A549 treated with CORT108297 at 1 μM for 4 hours (cell line): ENCODE measurements around the gene CBX7. TPM values are rescaled to one million over a fixed set of nuclear protein-coding genes. Genes with fewer than 3 reads are reported as not detected.

Experiments used
- total RNA-seq: library from RNA; stranded (reverse); fragments of 200-300 nt; extraction: Qiagen RNA extraction; gene quantifications from 5 replicates; pipeline ENCODE4 v1.2.3, GENCODE V29; 2022

CBX7 gene
- total RNA-seq: 1.2 to 1.6 TPM (median 1.3 TPM) in 5 replicates

GRCh38 chr22:39152511-39153219 is at the start of gene CBX7:
CBX7 (minus strand) TSS chr22:39152680; CDS start chr22:39152444, 236 bp downstream.

GRCh38 chr22:39097098-39098020 is 55.1 kb downstream of the CBX7 start, which contains the start of gene APOBEC3H:
APOBEC3H (plus strand) TSS chr22:39097244; CDS start chr22:39100279, 3,035 bp downstream.

Other genes starting within 250 kb of the CBX7 start
- gene APOBEC3A, start 195.1 kb downstream of the CBX7 start, total RNA-seq: not detected in 5 replicates
- 27.4 to 32.1 TPM (median 30.0 TPM) in 5 replicates for gene APOBEC3B, start 170.3 kb downstream of the CBX7 start, total RNA-seq
- 26.6 to 28.1 TPM (median 27.5 TPM) in 5 replicates for gene APOBEC3C, start 138.4 kb downstream of the CBX7 start, total RNA-seq
- 0.10 to 0.50 TPM (median 0.17 TPM) in 4 of 5 replicates, not detected in the other for gene APOBEC3D, start 131.6 kb downstream of the CBX7 start, total RNA-seq
- gene APOBEC3F, start 111.8 kb downstream of the CBX7 start, total RNA-seq: 1.6 to 2.8 TPM (median 2.6 TPM) in 5 replicates
- gene APOBEC3G, start 75.4 kb downstream of the CBX7 start, total RNA-seq: 0.18 TPM in 1 of 5 replicates, not detected in the others
- gene APOBEC3H, start 55.4 kb downstream of the CBX7 start, total RNA-seq: 0.14 to 0.53 TPM (median 0.41 TPM) in 5 replicates
- 3.0 to 4.5 TPM (median 4.2 TPM) in 5 replicates for gene PDGFB, start 92.3 kb upstream of the CBX7 start, total RNA-seq
- gene RPL3, start 166.9 kb upstream of the CBX7 start, total RNA-seq: 1,748 to 2,379 TPM (median 1,762 TPM) in 5 replicates
- gene SYNGR1, start 197.3 kb upstream of the CBX7 start, total RNA-seq: 7.9 to 13.7 TPM (median 12.1 TPM) in 5 replicates
- 8.4 to 12.3 TPM (median 11.6 TPM) in 5 replicates for gene TAB1, start 247.1 kb upstream of the CBX7 start, total RNA-seq